CD8-positive, alpha-beta memory T cell (primary cell): ENCODE data around the gene KCNA1. TPM values are rescaled to one million over a fixed set of nuclear protein-coding genes. Genes with fewer than 3 reads are reported as not detected.

ENCODE experiments used
- polyA plus RNA-seq: library from polyadenylated mRNA; unstranded; fragments of 300-500 nt; fragmentation: Illumina TruSeq; gene quantifications from one replicate; pipeline ENCODE4 v1.2.3, GENCODE V29; 2021
- total RNA-seq, 2 experiments: library from RNA; stranded (reverse); gene quantifications; one replicate each; pipeline ENCODE4 v1.2.3, GENCODE V29; 2021

The KCNA1 gene
- total and polyA plus RNA-seq, 3 experiments from 2014 or later = not detected

Other genes with a start within 250 kb of the KCNA1 start
- under 1 TPM; 0.20 to 0.22 TPM for gene GALNT8, start 189.5 kb upstream of the KCNA1 start, total RNA-seq
- 3.2 TPM for gene GALNT8, start 189.5 kb upstream of the KCNA1 start, polyA plus RNA-seq
- not detected for gene KCNA5, start 134.0 kb downstream of the KCNA1 start, total RNA-seq
- not detected for gene KCNA5, start 134.0 kb downstream of the KCNA1 start, polyA plus RNA-seq